CD4-positive, alpha-beta T cell treated with Interleukin-4 for 4 hours (primary cell): ENCODE measurements around the gene IL7R.

ENCODE experiments used
- DNase-seq: peaks from one replicate; pipeline ENCODE4 v3.0.0-alpha.2; 2020

The IL7R gene

DNA sequence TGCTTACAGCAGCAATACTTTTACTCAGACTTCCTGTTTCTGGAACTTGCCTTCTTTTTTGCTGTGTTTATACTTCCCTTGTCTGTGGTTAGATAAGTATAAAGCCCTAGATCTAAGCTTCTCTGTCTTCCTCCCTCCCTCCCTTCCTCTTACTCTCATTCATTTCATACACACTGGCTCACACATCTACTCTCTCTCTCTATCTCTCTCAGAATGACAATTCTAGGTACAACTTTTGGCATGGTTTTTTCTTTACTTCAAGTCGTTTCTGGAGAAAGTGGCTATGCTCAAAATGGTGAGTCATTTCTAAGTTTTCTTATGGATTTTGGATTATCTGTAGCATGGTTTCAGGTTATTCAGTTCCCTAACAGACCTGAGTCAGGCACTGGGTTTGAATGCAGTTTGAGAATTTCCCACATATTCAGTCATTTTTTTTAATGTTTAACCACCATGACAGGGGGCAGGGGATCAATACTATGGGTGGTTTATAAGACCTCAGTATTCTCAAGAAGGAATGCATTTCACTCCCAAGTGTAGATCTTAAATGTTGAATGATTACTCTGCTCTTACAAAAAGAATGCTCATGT, at the start of gene IL7R:
IL7R (plus strand) TSS at position 127 of the 587 bp plus-strand sequence; CDS start at position 214, 87 bp downstream.
- peak; percentile 91 for DNase-seq

GRCh38 chr5:35810601-35811000, 46.1 kb upstream of the IL7R start:
- DNase-seq: peak; percentile 64

- DNase-seq: peak; percentile 95
Measured at GRCh38 chr5:35811108-35811741, 45.5 kb upstream of the IL7R start.

GRCh38 chr5:35813521-35813920, 43.2 kb upstream of the IL7R start:
- DNase-seq: no peak

DNA sequence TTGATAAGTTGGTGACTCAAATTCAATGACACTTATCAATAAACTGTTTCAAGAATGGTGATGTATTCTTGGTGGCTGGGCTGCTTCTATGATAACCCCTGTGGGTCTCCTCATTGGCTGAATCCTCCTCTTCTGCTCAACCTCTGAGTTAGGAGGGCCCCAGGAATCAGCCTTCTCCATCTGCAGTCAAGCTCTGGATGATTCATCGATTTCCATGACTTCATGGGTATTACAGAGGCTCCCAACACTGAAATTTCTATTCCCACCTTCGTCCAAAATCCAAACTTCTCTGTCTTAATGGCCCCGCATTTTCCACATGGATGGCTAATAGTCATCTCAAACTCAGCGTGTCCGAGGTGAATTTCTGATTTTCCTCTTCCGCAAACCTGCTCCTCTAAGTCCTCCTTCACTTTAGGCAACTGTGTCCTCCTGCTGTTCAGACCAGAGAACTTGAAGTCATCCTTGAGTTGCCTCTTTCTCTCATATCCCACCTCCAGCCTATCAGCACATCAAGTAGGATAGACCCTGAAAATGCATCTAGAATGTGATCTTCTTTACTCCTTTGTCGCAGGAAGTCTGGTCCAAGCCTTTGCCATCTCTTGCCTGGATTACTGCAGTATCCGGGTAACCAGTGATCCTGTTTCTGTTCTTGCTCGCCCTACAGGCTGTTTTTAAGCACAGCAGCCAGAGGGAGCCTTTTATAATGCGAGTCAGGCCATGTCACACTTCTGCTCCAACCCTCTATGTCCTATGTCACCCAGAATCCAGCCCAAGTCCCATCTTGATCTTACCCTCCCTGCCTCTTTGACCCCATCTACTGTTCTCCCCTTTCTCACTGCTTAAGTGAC, 41.4 kb upstream of the IL7R start:
- DNase-seq: peak; percentile 67

DNA sequence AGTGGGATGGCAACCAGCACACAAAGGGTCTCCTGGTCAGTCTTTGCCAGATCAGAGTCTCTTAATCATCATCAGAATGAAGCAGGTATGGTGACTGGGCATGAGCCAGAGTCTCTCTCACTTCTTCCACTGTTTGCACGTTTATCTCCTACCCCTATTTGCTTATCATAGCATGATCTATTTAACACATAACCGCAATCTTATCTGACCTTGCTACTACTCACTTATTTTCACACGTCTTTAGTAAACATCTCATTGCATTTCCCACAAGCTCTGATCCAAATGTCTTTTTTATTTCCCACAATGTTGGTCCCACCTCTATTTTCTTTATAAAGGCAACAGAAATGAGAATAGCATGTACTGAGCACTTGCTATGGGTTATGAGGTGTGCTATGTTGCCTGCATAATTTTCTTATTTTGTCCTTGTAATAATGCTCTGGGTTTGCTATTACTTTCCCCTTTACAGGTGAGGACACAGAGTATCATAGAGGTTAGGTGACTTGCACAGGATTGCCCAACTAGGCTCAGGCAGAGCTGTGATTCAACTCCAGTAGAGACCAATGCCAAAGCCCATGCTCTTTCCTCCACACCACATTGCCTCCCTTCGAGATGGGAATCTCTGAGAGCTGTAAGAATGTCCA, 39.7 kb upstream of the IL7R start:
- peak; percentile 87 for DNase-seq

DNA sequence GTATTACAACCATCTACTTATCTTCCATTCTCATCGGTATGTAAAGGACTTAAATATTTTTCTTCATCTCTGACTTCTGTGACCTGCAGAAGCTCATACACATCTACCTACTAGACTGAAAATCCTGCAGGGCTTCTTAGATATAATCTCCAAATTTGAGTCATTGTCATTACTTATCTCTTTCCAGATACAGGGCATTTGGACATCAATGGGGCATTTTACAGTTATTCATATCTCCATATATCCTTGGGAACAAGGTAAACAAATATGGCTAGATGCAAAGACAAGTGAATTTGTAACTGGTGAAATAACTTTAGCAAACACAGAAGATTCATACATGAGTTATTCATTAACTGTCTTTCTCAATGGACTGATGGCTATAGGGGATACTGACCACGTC, 37.7 kb upstream of the IL7R start:
- DNase-seq: no peak

GRCh38 chr5:35819668-35820067, 37.0 kb upstream of the IL7R start:
- peak; percentile 60 for DNase-seq

DNA sequence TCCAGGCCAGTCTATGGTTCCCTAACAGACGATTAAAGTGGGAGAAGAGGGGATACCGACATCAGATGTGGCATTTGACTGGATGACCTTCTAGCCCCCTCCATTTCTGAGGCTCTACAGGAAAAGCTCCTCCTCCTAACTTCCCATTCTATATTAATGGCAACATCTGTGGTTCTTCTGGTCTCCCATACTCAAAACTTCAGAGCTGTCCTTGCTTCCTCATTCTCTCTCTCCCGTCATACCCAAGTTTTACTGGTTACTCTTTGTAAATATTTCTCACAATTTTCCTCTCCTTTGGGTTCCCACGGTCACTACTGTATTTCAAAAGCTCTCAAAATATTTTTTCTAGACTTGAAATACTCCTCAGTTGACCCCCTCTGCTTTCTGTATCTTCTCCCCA, 36.0 kb upstream of the IL7R start:
- no peak for DNase-seq

DNA sequence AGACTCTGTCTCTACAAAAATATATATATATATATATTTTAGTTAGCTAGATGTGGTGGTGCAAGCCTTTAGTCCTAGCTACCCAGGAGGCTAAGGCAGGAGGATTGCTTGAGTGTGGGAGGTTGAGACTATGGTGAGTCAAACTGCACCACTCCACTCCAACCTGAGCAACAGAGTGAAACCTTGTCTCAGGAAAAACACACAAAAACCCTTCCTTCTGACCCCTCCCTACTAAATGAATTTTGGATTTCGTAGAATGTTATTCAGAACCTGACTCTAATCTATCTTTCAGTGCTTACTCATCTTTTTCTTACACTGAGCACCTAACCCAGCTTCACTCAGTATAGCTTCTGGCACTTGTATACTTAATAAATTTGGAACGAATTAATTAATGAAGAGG, 35.2 kb upstream of the IL7R start:
- DNase-seq: peak; percentile 67

- DNase-seq: peak; percentile 72
Measured at GRCh38 chr5:35822511-35822910, 34.2 kb upstream of the IL7R start.

DNA sequence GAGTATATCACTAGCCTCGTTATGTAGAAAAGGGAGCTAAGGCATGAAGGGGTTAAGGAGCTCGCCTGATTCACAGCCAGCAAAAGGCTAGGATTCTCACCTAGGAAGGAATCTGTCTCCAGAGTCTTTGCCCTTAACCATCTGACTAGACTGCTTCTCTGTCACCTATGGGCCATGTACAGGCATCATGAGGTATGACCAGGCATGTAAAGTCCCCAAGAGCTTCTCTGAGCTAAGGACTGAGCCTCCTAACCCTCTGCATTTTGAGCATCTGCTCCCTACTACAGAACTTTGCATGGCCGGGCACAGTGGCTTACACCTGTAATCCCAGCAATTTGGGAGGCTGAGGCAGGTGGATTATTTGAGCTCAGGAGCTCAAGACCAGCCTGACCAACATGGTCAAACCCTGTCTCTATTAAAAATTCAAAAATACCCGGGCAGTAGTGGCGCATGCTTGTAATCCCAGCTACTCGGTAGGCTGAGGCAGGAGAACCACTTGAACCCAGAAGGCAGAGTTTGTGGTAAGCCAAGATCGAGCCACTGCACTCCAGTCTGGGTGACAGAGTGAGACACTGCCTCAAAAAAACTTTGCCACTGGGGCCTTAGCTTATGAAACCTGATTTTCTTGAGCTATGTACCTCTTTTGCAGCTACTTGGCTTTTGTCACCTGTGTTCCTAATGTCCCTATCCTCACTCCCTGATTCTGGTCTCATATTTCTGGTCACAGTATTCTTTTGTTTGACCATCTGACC, 33.2 kb upstream of the IL7R start:
- DNase-seq: no peak

DNA sequence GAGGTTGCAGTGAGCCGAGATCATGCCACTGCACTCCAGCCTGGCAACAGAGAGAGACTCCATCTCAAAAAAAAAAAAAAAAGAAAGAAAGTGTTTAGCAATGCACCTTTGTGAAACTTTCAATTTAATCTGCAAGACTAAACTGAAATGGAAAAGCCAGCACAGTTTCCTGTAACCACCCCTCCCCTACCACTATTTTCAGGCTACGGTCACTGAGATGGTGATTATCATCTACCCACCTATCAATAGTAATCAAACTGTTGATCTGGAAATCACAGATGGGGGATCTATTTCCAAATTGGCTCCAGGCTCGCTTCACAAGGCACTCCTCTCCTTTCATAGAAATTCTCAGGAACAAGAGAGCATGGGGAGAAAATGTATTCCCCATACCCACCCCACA, 30.6 kb upstream of the IL7R start:
- DNase-seq: no peak

DNA sequence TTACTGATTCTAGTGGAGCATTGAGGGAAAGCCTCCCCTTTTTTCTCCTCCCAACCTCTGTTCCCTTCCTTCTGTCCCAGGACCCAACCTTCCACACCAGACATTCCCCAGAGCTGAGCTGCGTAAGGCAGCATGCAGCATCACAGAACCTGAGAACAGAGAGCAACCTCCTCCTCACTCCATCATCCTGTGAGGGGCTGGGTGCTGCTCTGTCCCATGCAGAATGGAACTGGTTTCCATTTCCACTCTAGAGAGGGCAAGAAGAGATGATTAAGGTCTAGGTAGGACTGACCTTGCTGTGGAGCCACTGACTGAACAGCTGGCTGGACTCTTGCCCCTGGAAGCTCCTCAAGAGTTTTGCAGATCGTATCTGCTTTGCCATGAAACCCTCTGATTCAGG, 30.1 kb upstream of the IL7R start:
- DNase-seq: no peak

DNA sequence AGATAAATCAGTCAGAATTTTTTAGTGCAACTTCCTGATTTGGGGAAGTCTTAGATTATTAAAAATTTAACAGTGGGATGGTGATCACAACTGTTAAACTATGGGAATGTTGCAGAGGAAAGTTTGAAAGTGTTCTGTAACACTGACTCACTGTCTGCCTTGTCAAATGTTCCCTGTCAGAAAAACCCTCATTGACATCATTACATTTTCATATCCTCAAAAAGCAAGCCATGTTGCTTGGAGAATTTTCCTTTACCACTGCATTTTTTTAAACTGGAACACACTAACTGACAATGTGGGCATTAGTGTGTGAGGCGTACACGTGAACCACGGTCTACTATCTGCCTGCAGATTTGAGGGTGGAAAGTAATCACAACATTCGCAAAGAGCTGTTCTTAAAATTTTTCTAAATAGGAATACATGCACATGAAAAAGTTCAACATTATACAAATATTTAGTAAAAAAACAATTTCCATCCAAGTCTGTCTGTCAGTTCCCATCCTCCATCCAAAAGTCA, 28.6 kb upstream of the IL7R start:
- DNase-seq: no peak

DNA sequence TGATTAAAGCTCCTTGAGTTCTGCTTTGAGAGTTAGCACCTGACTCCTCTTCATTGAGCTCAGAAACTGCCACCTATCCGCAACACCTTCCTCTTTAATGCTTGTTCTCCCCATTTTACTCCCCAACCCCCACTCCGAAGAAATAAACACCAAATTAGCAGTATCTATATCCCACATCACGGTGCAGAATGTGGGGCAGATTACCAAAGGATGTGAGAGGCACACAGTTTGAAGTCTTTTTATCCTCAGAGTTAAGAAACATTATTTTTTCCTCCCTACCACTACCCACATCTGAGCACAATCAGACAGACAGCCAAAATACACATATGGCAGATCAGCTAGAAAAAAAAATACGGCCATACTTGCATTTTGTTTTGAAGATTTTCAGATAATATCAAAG, 26.1 kb upstream of the IL7R start:
- DNase-seq: peak; percentile 83

GRCh38 chr5:35832762-35833161, 23.9 kb upstream of the IL7R start:
- DNase-seq: peak; percentile 61

DNA sequence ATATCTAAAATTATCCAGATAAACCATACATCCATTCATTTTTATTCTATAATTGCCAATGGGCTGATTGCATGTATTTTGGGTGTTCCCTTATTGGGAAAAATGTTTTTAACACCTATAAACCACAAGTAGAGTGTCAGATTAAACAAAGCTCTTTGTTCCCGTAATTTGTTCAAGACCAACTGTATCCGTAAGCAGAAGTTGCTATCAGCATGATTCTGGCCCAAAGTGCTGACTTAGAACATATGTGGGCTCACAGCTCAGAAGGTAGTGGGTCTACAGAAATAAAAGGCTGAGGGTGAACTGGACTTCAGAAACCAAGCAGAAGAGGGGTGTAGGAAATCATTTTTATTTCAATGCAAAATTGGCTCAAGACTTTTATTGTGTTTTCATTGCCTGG, 23.5 kb upstream of the IL7R start:
- no peak for DNase-seq

DNA sequence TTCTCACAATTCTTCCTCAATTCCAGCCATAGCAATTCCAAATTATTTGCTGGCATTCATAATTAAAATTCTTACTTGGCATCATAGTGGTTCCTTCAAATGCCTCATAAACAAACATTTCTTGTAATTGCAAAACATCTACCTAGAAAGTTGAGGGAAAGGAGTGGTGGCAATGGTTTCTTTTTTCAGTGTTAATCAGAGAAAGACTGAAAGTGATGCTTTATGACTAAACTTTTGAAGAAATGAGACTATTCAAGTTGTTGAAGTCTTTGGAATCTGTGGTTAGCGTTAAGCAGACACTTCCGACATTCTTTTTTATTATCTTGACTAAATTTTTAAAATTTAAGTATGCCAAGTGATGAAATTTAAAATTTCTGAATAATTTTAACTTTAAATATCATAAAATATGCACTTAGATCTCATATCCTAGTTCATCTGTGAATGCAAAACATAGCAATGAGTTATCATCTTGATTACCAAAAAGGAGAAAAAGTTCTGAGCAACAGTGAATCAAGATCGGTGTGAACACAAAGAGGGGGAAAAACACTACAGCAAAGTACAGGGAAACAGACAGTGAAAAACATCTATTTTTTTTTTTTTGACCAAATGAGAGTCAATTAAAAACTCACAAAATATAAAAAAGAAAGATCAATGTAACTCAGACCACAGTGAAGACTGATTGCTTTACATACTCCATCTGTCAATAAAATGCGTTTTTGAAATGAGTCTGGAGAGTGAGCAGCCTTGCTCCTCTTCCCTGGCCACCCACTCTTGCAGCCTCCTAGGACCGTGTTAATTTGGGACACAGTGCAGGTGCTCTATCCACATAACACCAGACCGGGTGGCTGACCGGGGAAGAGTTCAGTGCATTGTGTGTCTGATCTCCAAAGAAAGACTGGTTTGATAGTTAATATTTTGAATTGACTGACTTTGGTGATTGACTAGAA, 20.6 kb upstream of the IL7R start:
- DNase-seq: peak; percentile 76

GRCh38 chr5:35838370-35839042, 18.2 kb upstream of the IL7R start:
- DNase-seq: no peak

- no peak for DNase-seq
Measured at GRCh38 chr5:35842856-35843255, 13.8 kb upstream of the IL7R start.
